A549 treated with GW870086 at 1 μM for 4 hours (cell line): Measurements from ENCODE around the gene CHST11. TPM values are rescaled to one million over a fixed set of nuclear protein-coding genes. Genes with fewer than 3 reads are reported as not detected.

Source experiments
- total RNA-seq: library from RNA; stranded (reverse); fragments of 200-300 nt; extraction: Qiagen RNA extraction; gene quantifications from 5 replicates; pipeline ENCODE4 v1.2.3, GENCODE V29; 2022; ENCODE audit warnings: low read depth

The CHST11 gene
- total RNA-seq, result 16.1 to 24.1 TPM (median 21.7 TPM) in 5 replicates

DNA sequence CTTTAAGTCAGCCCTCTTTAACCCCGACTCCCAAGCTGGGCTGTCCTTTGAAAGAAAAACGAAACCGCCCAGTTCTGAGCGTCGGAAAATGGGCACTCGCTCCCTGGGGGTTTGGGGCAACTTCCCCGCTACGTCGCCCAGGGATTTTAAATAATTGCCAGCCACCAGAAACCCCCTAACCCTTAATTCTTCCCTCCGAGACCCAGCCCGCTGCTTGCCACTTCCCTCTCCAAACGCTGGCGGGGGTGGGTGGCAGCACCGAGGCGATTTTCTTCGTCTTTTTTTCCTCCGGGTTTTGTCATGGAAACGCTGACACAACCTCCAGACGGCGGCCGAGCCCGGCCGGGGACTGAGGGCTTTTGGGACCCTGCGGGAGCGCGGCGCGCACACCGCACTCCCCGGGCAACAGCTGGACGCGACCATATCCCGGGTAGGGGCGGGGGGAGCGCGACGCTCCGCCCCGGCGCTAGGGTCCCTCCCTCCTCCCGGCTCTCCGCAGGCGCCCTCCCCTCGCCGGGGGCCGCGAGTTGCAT is at the start of gene CHST11:
Gene CHST11 (plus strand): TSS at position 532 of the 533 bp plus-strand sequence.

Other genes with a start within 250 kb of the CHST11 start
- 763 to 977 TPM (median 906 TPM) in 5 replicates for gene TXNRD1, start 241.2 kb upstream of the CHST11 start, total RNA-seq
- 5.4 to 7.3 TPM (median 7.1 TPM) in 5 replicates for gene EID3, start 153.2 kb upstream of the CHST11 start, total RNA-seq